Measurements from ENCODE around the gene GAS7. TPM values are rescaled to one million over a fixed set of nuclear protein-coding genes. Genes with fewer than 3 reads are reported as not detected.

GAS7 gene
- total RNA-seq, 1 experiment from 2014 or later, result 4.1 TPM

- no peak for TF ChIP-seq ELF1 (IDR thresholded peaks at IDR 0.05; ENCODE audit: borderline replicate concordance, low read depth)
- TF ChIP-seq CBX3 (IDR thresholded peaks at IDR 0.05; ENCODE audit: low read depth), result no peak
- TF ChIP-seq POLR2A (IDR thresholded peaks at IDR 0.05; ENCODE audit: borderline replicate concordance, extremely low read depth, insufficient read depth, insufficient read length), result no peak
- TF ChIP-seq EGR1 (IDR thresholded peaks at IDR 0.05; ENCODE audit: low read depth), result no peak
- no peak for TF ChIP-seq CEBPB (IDR thresholded peaks at IDR 0.05; ENCODE audit: low read depth)
- no peak for TF ChIP-seq ATF3 (IDR thresholded peaks at IDR 0.05)
- no peak for TF ChIP-seq ZFX (IDR thresholded peaks at IDR 0.05)
- no peak for TF ChIP-seq CTCF (IDR thresholded peaks at IDR 0.05 in 2 of 3, conservative IDR thresholded peaks at IDR 0.05 in 1 of 3; ENCODE audit: borderline replicate concordance in 1 of 3, insufficient read depth in 1 of 3, low read depth in 2 of 3, low read length in 2 of 3)
- TF ChIP-seq TCF7L2 (IDR thresholded peaks at IDR 0.05; ENCODE audit: borderline replicate concordance, extremely low read depth, insufficient read depth, insufficient read length), result no peak
- no peak for TF ChIP-seq JUND (IDR thresholded peaks at IDR 0.05)
- no peak for TF ChIP-seq POLR2AphosphoS5 (IDR thresholded peaks at IDR 0.05; ENCODE audit: low read depth, low read length)
- no peak for TF ChIP-seq MAX (IDR thresholded peaks at IDR 0.05)
- TF ChIP-seq REST (IDR thresholded peaks at IDR 0.05; ENCODE audit: low read depth), result no peak
- TF ChIP-seq SRF (IDR thresholded peaks at IDR 0.05; ENCODE audit: low read depth), result no peak
- no peak for TF ChIP-seq SIN3A (IDR thresholded peaks at IDR 0.05; ENCODE audit: low read depth)
- TF ChIP-seq ZBTB33 (IDR thresholded peaks at IDR 0.05; ENCODE audit: extremely low read depth, insufficient replicate concordance, low read length), result no peak
- H2AFZ ChIP-seq (ENCODE audit: low read depth, low read length, poor library complexity, severe bottlenecking), result no peak overlapping the region
- CTCF ChIA-PET, result interaction anchor here (0.7 to 2.7 kb wide), 10 partner anchors 10 to 245 kb away, joined by 3 to 25 read pairs (median 6); no protein-coding TSS in a partner anchor
- DNase-seq (ENCODE audit: low read depth, low spot score), result no peak
- H3K9ac ChIP-seq (ENCODE audit: low read length), result no peak overlapping the region
- POLR2A ChIA-PET, result no interaction called here
- RAD21 ChIA-PET (ENCODE audit: low non-redundant PET in 1 of 2, low total read pairs in 2 of 2, uncharacterized antibody in 2 of 2, unreplicated experiment in 2 of 2), result interaction anchor here in 1 of 2 experiments (0.6 kb wide), 1 partner anchor 217 kb away, joined by 3 read pairs; the partner anchor contains the start of gene GAS7
- no peaks in the 10 kb centered on the region for H3K27me3 ChIP-seq (ENCODE audit: insufficient read depth, low read length)
- no TSS peak for BruUV-seq (replicated peaks)
- no peaks in the 10 kb centered on the region for H3K9me2 ChIP-seq (ENCODE audit: insufficient read depth)
- H3K4me1 ChIP-seq (ENCODE audit: control insufficient read depth in 1 of 2, insufficient read depth in 2 of 2, low read length in 2 of 2), result no peaks in the 10 kb centered on the region
- no peaks in the 10 kb centered on the region for H3K36me3 ChIP-seq (ENCODE audit: control insufficient read depth in 1 of 2, insufficient read depth in 2 of 2, low read length in 2 of 2)
- intact Hi-C loops (cut with micrococcal nuclease), result no loop called here
- H3K4me2 ChIP-seq (ENCODE audit: low read length), result no peak overlapping the region
- H3K27ac ChIP-seq (ENCODE audit: low read depth, low read length), result no peak overlapping the region
- H3K79me2 ChIP-seq (ENCODE audit: insufficient read depth, low read length), result no peaks in the 10 kb centered on the region
- H4K20me1 ChIP-seq (ENCODE audit: insufficient read depth), result no peaks in the 10 kb centered on the region
- H3K9me3 ChIP-seq (ENCODE audit: control insufficient read depth in 1 of 2, insufficient read depth in 1 of 2, low read depth in 1 of 2, low read length in 2 of 2), result no peaks in the 10 kb centered on the region
- no peak for ATAC-seq
- H3K4me3 ChIP-seq (replicated peaks in 1 of 2; ENCODE audit: low read depth in 1 of 2, low read length in 2 of 2), result no peak overlapping the region
Observed at GRCh38 chr17:9981344-9981915, 217.0 kb downstream of the GAS7 start.

Data from HCT116 (cell line).